Erythroblast (primary cell): ENCODE results near the gene RAP1GAP.

ENCODE experiments used
- GATA1 ChIP-seq: IDR thresholded peaks from 2 replicates; pipeline ENCODE4 v1.6.1; 2011; ENCODE audit warnings: low read depth, mild to moderate bottlenecking, control low read depth, low read length, moderate library complexity
- POLR2A ChIP-seq: IDR thresholded peaks from 2 replicates; pipeline ENCODE4 v1.6.1; 2011; ENCODE audit warnings: mild to moderate bottlenecking, low read length

DNA sequence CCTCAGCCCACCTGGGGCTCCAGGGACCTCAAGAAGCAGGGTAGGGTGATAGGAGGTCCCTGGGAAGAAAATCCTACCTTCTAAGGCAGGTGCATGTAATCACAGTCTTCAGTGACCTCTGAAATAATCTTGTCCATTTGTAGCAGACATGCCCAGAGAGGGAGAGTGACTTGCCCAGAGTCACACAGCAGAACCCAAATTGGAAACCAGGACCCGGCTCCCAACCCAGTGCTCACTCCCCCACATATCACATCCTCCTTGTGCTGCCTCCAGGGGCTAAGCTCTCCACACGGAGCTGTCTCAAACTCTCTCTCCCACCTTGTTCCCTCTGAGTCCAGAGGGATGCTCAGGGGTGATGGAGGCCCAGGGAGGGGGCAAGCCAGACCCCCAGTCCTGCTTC lies 72.5 kb downstream of the RAP1GAP start:
- TF ChIP-seq POLR2A (no peak), GATA1 (no peak)
